A549 (cell line): Measurements from ENCODE around the gene ACVR2B.

Experiments
- BHLHE40 ChIP-seq: IDR thresholded peaks from 2 replicates; pipeline ENCODE4 v1.6.1; 2012; ENCODE audit warnings: low read depth, low read length, inconsistent platforms
- CEBPB ChIP-seq, 2 experiments: fragments of >200 bp in 1 of 2; sonication (Bioruptor Twin) in 1 of 2; formaldehyde crosslinking in 1 of 2; IDR thresholded peaks; 2 replicates each; pipeline ENCODE4 v1.6.1; 2012 to 2016
- CTCF ChIP-seq: fragments of >200 bp; sonication (Bioruptor Twin); formaldehyde crosslinking; IDR thresholded peaks from 3 replicates; pipeline ENCODE4 v1.5.1; 2016
- EP300 ChIP-seq, 2 experiments: fragments of >200 bp; sonication (Bioruptor Twin); formaldehyde crosslinking; IDR thresholded peaks; 2 replicates in 1 of 2; 3 replicates in 1 of 2; pipeline ENCODE4 v1.6.1; 2016 to 2017
- MAX ChIP-seq: IDR thresholded peaks from 2 replicates; pipeline ENCODE4 v1.6.1; 2012
- MAZ ChIP-seq: fragments of 150-350 bp; IDR thresholded peaks from 2 replicates; pipeline ENCODE4 v1.6.1; 2014; ENCODE audit warnings: antibody characterized with exemption, low read depth, low read length, borderline replicate concordance
- POLR2A ChIP-seq: IDR thresholded peaks from 2 replicates; pipeline ENCODE4 v1.6.1; 2012; ENCODE audit warnings: mild to moderate bottlenecking, low read length
- REST ChIP-seq: fragments of 200-600 bp; sonication (generic); IDR thresholded peaks from 2 replicates; pipeline ENCODE4 v1.6.1; 2016; ENCODE audit warnings: antibody characterized with exemption, mild to moderate bottlenecking, moderate library complexity
- RNF2 ChIP-seq: fragments of 200-600 bp; sonication (generic); IDR thresholded peaks from 2 replicates; pipeline ENCODE4 v1.6.1; 2016; ENCODE audit warnings: low read depth, mild to moderate bottlenecking, antibody characterized with exemption, moderate library complexity, borderline replicate concordance

- no peak for TF ChIP-seq RNF2
- no peak for TF ChIP-seq CTCF
- no peak for TF ChIP-seq BHLHE40
- TF ChIP-seq EP300 (IDR thresholded peaks at IDR 0.05): no peak
- TF ChIP-seq REST: no peak
- TF ChIP-seq POLR2A: no peak
- TF ChIP-seq CEBPB (IDR thresholded peaks at IDR 0.05): no peak
- no peak for TF ChIP-seq MAZ
- TF ChIP-seq MAX: no peak
Measured at GRCh38 chr3:38460377-38461270, 6.9 kb downstream of the ACVR2B start.
